ENCODE measurements around the gene POLG.

GRCh38 chr15:89338036-89338435 is 3.4 kb upstream of the POLG start:
- no peak for TF ChIP-seq CTCF (IDR thresholded peaks at IDR 0.05)
- no peak for TF ChIP-seq POLR2A (IDR thresholded peaks at IDR 0.05)
